ENCODE measurements around the gene PRDM2. TPM values are rescaled to one million over a fixed set of nuclear protein-coding genes. Genes with fewer than 3 reads are reported as not detected.

PRDM2 gene
- total RNA-seq, 1 experiment from 2014 or later = 28.4 TPM

- Histone ChIP-seq H3K36me3 (peaks cover 55% of the 10 kb centered on the region), H3K27me3 (no peaks in the 10 kb centered on the region), H3K9me3 (replicated peaks) (no peaks in the 10 kb centered on the region), H3K4me3 (no peak overlapping the region), H3K4me1 (no peaks in the 10 kb centered on the region), H3K27ac (no peak overlapping the region)
- DNase-seq = no peak
Observed at GRCh38 chr1:13775916-13776315, 75.9 kb downstream of the PRDM2 start.

GRCh38 chr1:13778431-13778830 lies 78.4 kb downstream of the PRDM2 start:
- no peak for DNase-seq
- no peak overlapping the region for H3K27ac ChIP-seq
- H3K4me3 ChIP-seq = no peak overlapping the region
- no peaks in the 10 kb centered on the region for H3K9me3 ChIP-seq (replicated peaks)
- peaks cover 70% of the 10 kb centered on the region for H3K36me3 ChIP-seq
- no peaks in the 10 kb centered on the region for H3K4me1 ChIP-seq
- no peaks in the 10 kb centered on the region for H3K27me3 ChIP-seq

- Histone ChIP-seq H3K27ac (no peak overlapping the region), H3K9me3 (replicated peaks) (no peaks in the 10 kb centered on the region), H3K4me3 (no peak overlapping the region), H3K36me3 (peaks cover 72% of the 10 kb centered on the region), H3K27me3 (no peaks in the 10 kb centered on the region), H3K4me1 (no peaks in the 10 kb centered on the region; the same call in 1 of the 2 replicates)
- DNase-seq = no peak
Observed at GRCh38 chr1:13779930-13780329, 79.9 kb downstream of the PRDM2 start.

GRCh38 chr1:13780780-13781179 lies 80.8 kb downstream of the PRDM2 start:
- Histone ChIP-seq H3K27me3 (no peaks in the 10 kb centered on the region), H3K27ac (no peak overlapping the region), H3K36me3 (peaks cover 68% of the 10 kb centered on the region), H3K9me3 (replicated peaks) (no peaks in the 10 kb centered on the region), H3K4me3 (no peak overlapping the region), H3K4me1 (no peaks in the 10 kb centered on the region; the same call in 1 of the 2 replicates)
- no peak for DNase-seq

- Histone ChIP-seq H3K9me3 (replicated peaks) (no peaks in the 10 kb centered on the region), H3K27ac (no peak overlapping the region), H3K36me3 (peaks cover 66% of the 10 kb centered on the region), H3K4me1 (no peaks in the 10 kb centered on the region; the same call in 1 of the 2 replicates), H3K27me3 (no peaks in the 10 kb centered on the region), H3K4me3 (no peak overlapping the region)
- no peak for DNase-seq
Observed at GRCh38 chr1:13781228-13781627, 81.2 kb downstream of the PRDM2 start.

GRCh38 chr1:13781907-13782633 lies 82.1 kb downstream of the PRDM2 start:
- no peak overlapping the region for H3K27ac ChIP-seq
- no peaks in the 10 kb centered on the region for H3K27me3 ChIP-seq
- H3K4me3 ChIP-seq = no peak overlapping the region
- DNase-seq = no peak
- H3K9me3 ChIP-seq (replicated peaks) = no peaks in the 10 kb centered on the region
- peaks cover 62% of the 10 kb centered on the region for H3K36me3 ChIP-seq
- H3K4me1 ChIP-seq = no peaks in the 10 kb centered on the region; the same call in 1 of the 2 replicates

GRCh38 chr1:13782634-13783360 lies 82.8 kb downstream of the PRDM2 start:
- H3K4me1 ChIP-seq = no peaks in the 10 kb centered on the region; the same call in 1 of the 2 replicates
- H3K9me3 ChIP-seq (replicated peaks) = no peaks in the 10 kb centered on the region
- no peak overlapping the region for H3K27ac ChIP-seq
- H3K27me3 ChIP-seq = no peaks in the 10 kb centered on the region; the same call in 1 of the 2 replicates
- DNase-seq = no peak
- peaks cover 64% of the 10 kb centered on the region for H3K36me3 ChIP-seq
- no peak overlapping the region for H3K4me3 ChIP-seq

GRCh38 chr1:13783551-13783950 lies 83.6 kb downstream of the PRDM2 start:
- H3K4me3 ChIP-seq = no peak overlapping the region
- no peaks in the 10 kb centered on the region; the same call in 1 of the 2 replicates for H3K27me3 ChIP-seq
- H3K4me1 ChIP-seq = no peaks in the 10 kb centered on the region; the same call in 1 of the 2 replicates
- H3K27ac ChIP-seq = no peak overlapping the region
- DNase-seq = no peak
- H3K9me3 ChIP-seq (replicated peaks) = no peaks in the 10 kb centered on the region
- H3K36me3 ChIP-seq = peaks cover 64% of the 10 kb centered on the region

- no peaks in the 10 kb centered on the region for H3K9me3 ChIP-seq (replicated peaks)
- no peaks in the 10 kb centered on the region; the same call in 1 of the 2 replicates for H3K4me1 ChIP-seq
- H3K27ac ChIP-seq = no peak overlapping the region
- peaks cover 63% of the 10 kb centered on the region for H3K36me3 ChIP-seq
- no peaks in the 10 kb centered on the region; the same call in 1 of the 2 replicates for H3K27me3 ChIP-seq
- no peak overlapping the region for H3K4me3 ChIP-seq
- DNase-seq = no peak
Observed at GRCh38 chr1:13784971-13785370, 85.0 kb downstream of the PRDM2 start.

GRCh38 chr1:13786541-13786940 lies 86.6 kb downstream of the PRDM2 start:
- Histone ChIP-seq H3K4me3 (no peak overlapping the region), H3K27me3 (no peaks in the 10 kb centered on the region; the same call in 1 of the 2 replicates), H3K9me3 (replicated peaks) (no peaks in the 10 kb centered on the region), H3K36me3 (peaks cover 55% of the 10 kb centered on the region), H3K27ac (no peak overlapping the region), H3K4me1 (no peaks in the 10 kb centered on the region; the same call in 1 of the 2 replicates)
- no peak for DNase-seq

- DNase-seq = no peak
- Histone ChIP-seq H3K27me3 (no peaks in the 10 kb centered on the region; the same call in 1 of the 2 replicates), H3K9me3 (replicated peaks) (no peaks in the 10 kb centered on the region), H3K4me3 (no peak overlapping the region), H3K36me3 (peaks cover 50% of the 10 kb centered on the region), H3K27ac (no peak overlapping the region), H3K4me1 (no peaks in the 10 kb centered on the region; the same call in 1 of the 2 replicates)
Observed at GRCh38 chr1:13788795-13789194, 88.8 kb downstream of the PRDM2 start.

GRCh38 chr1:13790290-13791030 lies 90.5 kb downstream of the PRDM2 start:
- DNase-seq = no peak
- Histone ChIP-seq H3K9me3 (replicated peaks) (no peaks in the 10 kb centered on the region), H3K27me3 (no peaks in the 10 kb centered on the region; the same call in 1 of the 2 replicates), H3K4me3 (no peak overlapping the region), H3K27ac (no peak overlapping the region), H3K4me1 (no peaks in the 10 kb centered on the region), H3K36me3 (peaks cover 43% of the 10 kb centered on the region)

- H3K27ac ChIP-seq = no peak overlapping the region
- DNase-seq = no peak
- H3K4me1 ChIP-seq = no peaks in the 10 kb centered on the region
- H3K36me3 ChIP-seq = peaks cover 42% of the 10 kb centered on the region
- no peaks in the 10 kb centered on the region; the same call in 1 of the 2 replicates for H3K27me3 ChIP-seq
- no peaks in the 10 kb centered on the region for H3K9me3 ChIP-seq (replicated peaks)
- H3K4me3 ChIP-seq = no peak overlapping the region
Observed at GRCh38 chr1:13792419-13792818, 92.4 kb downstream of the PRDM2 start.

- Histone ChIP-seq H3K4me1 (no peaks in the 10 kb centered on the region), H3K27me3 (no peaks in the 10 kb centered on the region), H3K9me3 (replicated peaks) (no peaks in the 10 kb centered on the region), H3K36me3 (peaks cover 34% of the 10 kb centered on the region), H3K27ac (no peak overlapping the region), H3K4me3 (no peak overlapping the region)
- no peak for DNase-seq
Observed at GRCh38 chr1:13793088-13793730, 93.2 kb downstream of the PRDM2 start.

All from SJCRH30 (cell line).